ENCODE data around the gene DCDC2C.
"Not testable (repeated sequence)": the region's sequence is repeated elsewhere in the genome, so short reads cannot be mapped to it uniquely, and the experiment has no call there.

Gene DCDC2C

DNA sequence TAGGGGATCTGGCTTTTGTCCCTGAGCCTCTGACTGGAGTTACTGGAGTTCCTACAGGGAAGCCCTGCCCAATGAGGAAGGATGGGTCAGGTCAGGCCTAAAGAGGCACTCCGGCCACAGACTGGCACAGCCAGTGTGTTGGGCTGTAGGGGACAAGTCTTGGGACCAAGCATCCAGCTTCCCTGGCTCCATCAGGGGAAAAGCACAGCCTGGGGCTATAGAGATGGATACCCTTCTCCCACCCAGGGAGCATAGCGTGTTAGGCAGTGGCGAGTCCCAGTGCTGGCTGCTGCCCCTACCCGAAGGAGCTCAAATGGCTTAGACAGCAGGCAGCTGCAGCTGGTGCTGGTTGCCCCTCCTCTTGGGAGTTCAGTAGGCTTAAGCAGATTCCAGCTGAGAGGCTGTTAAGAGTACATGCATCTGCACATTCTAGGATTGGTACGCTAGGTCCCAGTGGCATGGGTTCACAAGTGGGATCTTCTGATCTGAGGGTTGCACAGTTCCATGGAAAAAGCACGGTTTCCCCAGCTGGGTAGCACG is 111.4 kb downstream of the DCDC2C start:
- Histone ChIP-seq H3K36me3 (ENCODE audit: control insufficient read depth in 1 of 2, insufficient read depth in 2 of 2, low read depth in 1 of 2, low read length in 2 of 2) (no peaks in the 10 kb centered on the region), H3K27ac (ENCODE audit: low read length, poor library complexity, severe bottlenecking) (no peak overlapping the region), H3K9me3 (ENCODE audit: control insufficient read depth, low read length) (peaks cover 2% of the 10 kb centered on the region), H3K4ac (ENCODE audit: low read depth in 1 of 2, low read length in 2 of 2) (no peak overlapping the region), H2BK15ac (ENCODE audit: low read depth, poor library complexity, severe bottlenecking) (no peak overlapping the region), H2BK120ac (ENCODE audit: low read depth, low read length) (no peak overlapping the region), H2AFZ (ENCODE audit: low read depth, low read length) (no peak overlapping the region), H4K8ac (ENCODE audit: low read length) (no peak overlapping the region), H2AK5ac (ENCODE audit: low read length, severe bottlenecking) (no peak overlapping the region), H3K4me3 (ENCODE audit: insufficient read depth in 1 of 2, low read depth in 1 of 2, low read length in 2 of 2) (no peak overlapping the region), H3K4me1 (ENCODE audit: control insufficient read depth, insufficient read depth, low read depth, low read length) (no peaks in the 10 kb centered on the region), H3K4me2 (ENCODE audit: low read length, poor library complexity, severe bottlenecking) (no peak overlapping the region), H3K23ac (ENCODE audit: low read length in 2 of 2) (no peak overlapping the region), H2BK12ac (ENCODE audit: low read length in 2 of 2) (no peak overlapping the region), H3K27me3 (ENCODE audit: control insufficient read depth in 1 of 2, insufficient read depth in 1 of 2, low read length in 2 of 2) (no peaks in the 10 kb centered on the region), H3K14ac (ENCODE audit: low read length in 2 of 2) (no peak overlapping the region), H4K91ac (ENCODE audit: low read length) (no peak overlapping the region), H3K79me1 (replicated peaks; ENCODE audit: low read length, poor library complexity, severe bottlenecking) (no peaks in the 10 kb centered on the region), H2BK5ac (ENCODE audit: low read depth, low read length, poor library complexity, severe bottlenecking) (no peak overlapping the region), H3K18ac (ENCODE audit: low read depth in 1 of 2, low read length in 2 of 2) (no peak overlapping the region), H3K9ac (ENCODE audit: low read length) (no peak overlapping the region)
- no peak for DNase-seq
- 74% methylated on average over 7 of the region's 7 CpGs for WGBS

DNA sequence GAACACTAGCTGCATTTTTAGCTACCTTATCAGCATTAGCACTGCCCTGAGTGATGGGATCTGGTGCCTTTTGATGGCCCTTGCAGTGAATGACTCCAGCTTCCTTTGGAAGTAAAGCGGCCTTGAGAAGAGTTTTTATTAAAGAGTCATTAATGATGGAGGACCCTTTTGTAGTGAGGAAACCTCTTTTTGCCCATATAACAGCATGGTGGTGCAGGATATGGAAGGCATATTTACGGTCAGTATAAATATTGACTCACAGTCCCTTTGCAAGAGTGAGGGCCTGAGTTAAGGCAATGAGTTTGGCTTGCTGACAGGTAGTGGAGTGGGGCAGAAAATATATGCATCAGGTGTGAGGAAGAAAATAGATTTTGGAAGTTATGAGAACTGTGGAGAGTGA is 113.8 kb downstream of the DCDC2C start:
- not testable (repeated sequence) for H3K18ac ChIP-seq (ENCODE audit: low read depth in 1 of 2, low read length in 2 of 2); H3K27ac ChIP-seq (ENCODE audit: low read length, poor library complexity, severe bottlenecking); H3K4ac ChIP-seq (ENCODE audit: low read depth in 1 of 2, low read length in 2 of 2); H2BK120ac ChIP-seq (ENCODE audit: low read depth, low read length); H4K91ac ChIP-seq (ENCODE audit: low read length); H4K8ac ChIP-seq (ENCODE audit: low read length); H3K36me3 ChIP-seq (ENCODE audit: control insufficient read depth in 1 of 2, insufficient read depth in 2 of 2, low read depth in 1 of 2, low read length in 2 of 2); H3K27me3 ChIP-seq (ENCODE audit: control insufficient read depth in 1 of 2, insufficient read depth in 1 of 2, low read length in 2 of 2); H3K23ac ChIP-seq (ENCODE audit: low read length in 2 of 2); H2BK15ac ChIP-seq (ENCODE audit: low read depth, poor library complexity, severe bottlenecking); H2AFZ ChIP-seq (ENCODE audit: low read depth, low read length); H2BK12ac ChIP-seq (ENCODE audit: low read length in 2 of 2); H3K4me2 ChIP-seq (ENCODE audit: low read length, poor library complexity, severe bottlenecking); H3K9ac ChIP-seq (ENCODE audit: low read length); H3K9me3 ChIP-seq (ENCODE audit: control insufficient read depth, low read length); DNase-seq; H2BK5ac ChIP-seq (ENCODE audit: low read depth, low read length, poor library complexity, severe bottlenecking); H3K79me1 ChIP-seq (replicated peaks; ENCODE audit: low read length, poor library complexity, severe bottlenecking); H3K4me3 ChIP-seq (ENCODE audit: insufficient read depth in 1 of 2, low read depth in 1 of 2, low read length in 2 of 2); H2AK5ac ChIP-seq (ENCODE audit: low read length, severe bottlenecking); H3K14ac ChIP-seq (ENCODE audit: low read length in 2 of 2); H3K4me1 ChIP-seq (ENCODE audit: control insufficient read depth, insufficient read depth, low read depth, low read length)
- WGBS, result 73% methylated on average over 2 of the region's 2 CpGs

DNA sequence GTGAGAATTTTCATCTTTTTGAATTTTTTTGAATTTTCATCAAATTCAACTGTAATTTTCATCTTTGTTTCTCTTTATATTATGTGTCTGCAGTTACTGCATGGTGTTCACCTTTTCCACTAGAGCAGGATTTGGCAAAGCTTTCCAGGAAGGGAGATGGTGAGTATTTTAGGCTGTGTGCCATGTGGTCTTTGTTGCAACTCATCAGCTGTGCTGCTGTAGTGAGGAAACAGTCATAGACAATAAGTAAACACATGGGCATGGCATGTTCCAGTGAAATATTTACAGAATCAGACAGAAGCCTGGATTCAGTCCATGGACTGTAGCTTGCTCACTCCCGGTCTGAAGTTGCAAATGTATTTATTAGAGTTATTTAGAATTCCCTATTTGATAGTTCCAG is 120.4 kb downstream of the DCDC2C start:
- H3K4me3 ChIP-seq (ENCODE audit: insufficient read depth in 1 of 2, low read depth in 1 of 2, low read length in 2 of 2), result no peak overlapping the region
- no peak overlapping the region for H2BK15ac ChIP-seq (ENCODE audit: low read depth, poor library complexity, severe bottlenecking)
- H3K4ac ChIP-seq (ENCODE audit: low read depth in 1 of 2, low read length in 2 of 2), result no peak overlapping the region
- no peak overlapping the region for H2BK5ac ChIP-seq (ENCODE audit: low read depth, low read length, poor library complexity, severe bottlenecking)
- no peaks in the 10 kb centered on the region for H3K9me3 ChIP-seq (ENCODE audit: control insufficient read depth, low read length)
- no peak overlapping the region for H2BK120ac ChIP-seq (ENCODE audit: low read depth, low read length)
- H3K36me3 ChIP-seq (ENCODE audit: control insufficient read depth in 1 of 2, insufficient read depth in 2 of 2, low read depth in 1 of 2, low read length in 2 of 2), result no peaks in the 10 kb centered on the region
- H4K8ac ChIP-seq (ENCODE audit: low read length), result no peak overlapping the region
- H4K91ac ChIP-seq (ENCODE audit: low read length), result no peak overlapping the region
- H3K14ac ChIP-seq (ENCODE audit: low read length in 2 of 2), result no peak overlapping the region
- no peak overlapping the region for H3K18ac ChIP-seq (ENCODE audit: low read depth in 1 of 2, low read length in 2 of 2)
- no peak overlapping the region for H2AFZ ChIP-seq (ENCODE audit: low read depth, low read length)
- no peak overlapping the region for H2BK12ac ChIP-seq (ENCODE audit: low read length in 2 of 2)
- H3K27ac ChIP-seq (ENCODE audit: low read length, poor library complexity, severe bottlenecking), result no peak overlapping the region
- no peak for DNase-seq
- H3K4me2 ChIP-seq (ENCODE audit: low read length, poor library complexity, severe bottlenecking), result no peak overlapping the region
- H3K27me3 ChIP-seq (ENCODE audit: control insufficient read depth in 1 of 2, insufficient read depth in 1 of 2, low read length in 2 of 2), result no peaks in the 10 kb centered on the region
- 64% methylated on average over 1 of the region's 1 CpG for WGBS
- no peak overlapping the region for H3K23ac ChIP-seq (ENCODE audit: low read length in 2 of 2)
- H2AK5ac ChIP-seq (ENCODE audit: low read length, severe bottlenecking), result no peak overlapping the region
- H3K9ac ChIP-seq (ENCODE audit: low read length), result no peak overlapping the region
- H3K4me1 ChIP-seq (ENCODE audit: control insufficient read depth, insufficient read depth, low read depth, low read length), result no peaks in the 10 kb centered on the region
- H3K79me1 ChIP-seq (replicated peaks; ENCODE audit: low read length, poor library complexity, severe bottlenecking), result no peaks in the 10 kb centered on the region

DNA sequence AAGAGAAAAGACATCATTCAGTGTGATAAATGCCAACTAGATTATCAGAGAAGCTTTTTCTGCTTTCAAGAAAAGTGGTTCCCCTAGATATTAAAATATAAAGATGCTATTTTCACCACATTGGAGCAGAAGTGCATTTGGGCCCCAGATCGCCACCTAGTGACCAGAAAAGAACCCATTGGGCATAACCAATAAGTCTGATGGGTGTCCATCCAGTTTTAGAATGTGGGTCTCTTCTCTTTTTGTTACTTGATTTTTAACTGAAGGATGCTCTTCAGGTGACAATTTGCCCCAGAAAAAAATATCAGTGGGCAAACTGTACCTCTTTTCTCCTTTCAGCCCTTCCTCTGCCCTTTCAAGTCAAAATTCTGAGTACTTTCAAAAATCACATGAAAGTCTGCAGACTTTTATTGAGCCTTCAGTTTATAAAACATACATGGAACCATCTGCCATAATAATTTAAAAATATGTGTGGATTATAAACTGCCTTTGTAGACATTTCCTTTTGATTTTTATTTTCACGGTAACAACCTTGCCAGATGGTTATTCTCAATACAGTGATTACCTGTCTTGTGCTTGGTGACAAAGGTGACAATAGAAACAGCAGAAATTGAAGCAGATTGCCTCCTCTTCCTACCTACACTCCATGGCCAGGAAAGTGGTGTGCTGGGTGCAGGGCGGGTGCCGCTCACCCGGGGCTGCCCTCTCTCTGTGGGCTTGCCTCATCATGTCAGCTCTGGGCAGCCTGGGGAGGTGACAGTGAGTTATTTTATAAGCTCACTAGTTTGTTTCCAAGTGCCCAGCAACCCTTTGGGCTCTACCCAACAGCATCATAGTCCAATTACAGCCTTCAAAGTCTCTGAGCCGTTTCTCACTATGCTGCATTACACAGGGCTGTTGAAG is 124.5 kb downstream of the DCDC2C start:
- Histone ChIP-seq H3K4me2 (ENCODE audit: low read length, poor library complexity, severe bottlenecking) (no peak overlapping the region), H3K14ac (ENCODE audit: low read length in 2 of 2) (no peak overlapping the region), H3K27me3 (ENCODE audit: control insufficient read depth in 1 of 2, insufficient read depth in 1 of 2, low read length in 2 of 2) (peaks cover 0 to 5% of the 10 kb centered on the region in 2 experiments), H2BK5ac (ENCODE audit: low read depth, low read length, poor library complexity, severe bottlenecking) (no peak overlapping the region), H3K9me3 (ENCODE audit: control insufficient read depth, low read length) (peaks cover 3% of the 10 kb centered on the region), H3K23ac (ENCODE audit: low read length in 2 of 2) (no peak overlapping the region), H3K4me3 (ENCODE audit: insufficient read depth in 1 of 2, low read depth in 1 of 2, low read length in 2 of 2) (no peak overlapping the region), H3K4ac (ENCODE audit: low read depth in 1 of 2, low read length in 2 of 2) (no peak overlapping the region), H2AFZ (ENCODE audit: low read depth, low read length) (no peak overlapping the region), H3K4me1 (ENCODE audit: control insufficient read depth, insufficient read depth, low read depth, low read length) (no peaks in the 10 kb centered on the region), H2BK120ac (ENCODE audit: low read depth, low read length) (no peak overlapping the region), H4K8ac (ENCODE audit: low read length) (no peak overlapping the region), H2BK12ac (ENCODE audit: low read length in 2 of 2) (no peak overlapping the region), H3K18ac (ENCODE audit: low read depth in 1 of 2, low read length in 2 of 2) (no peak overlapping the region), H4K91ac (ENCODE audit: low read length) (no peak overlapping the region), H3K27ac (ENCODE audit: low read length, poor library complexity, severe bottlenecking) (no peak overlapping the region), H2AK5ac (ENCODE audit: low read length, severe bottlenecking) (no peak overlapping the region), H3K9ac (ENCODE audit: low read length) (no peak overlapping the region), H3K79me1 (replicated peaks; ENCODE audit: low read length, poor library complexity, severe bottlenecking) (no peaks in the 10 kb centered on the region), H3K36me3 (ENCODE audit: control insufficient read depth in 1 of 2, insufficient read depth in 2 of 2, low read depth in 1 of 2, low read length in 2 of 2) (no peaks in the 10 kb centered on the region), H2BK15ac (ENCODE audit: low read depth, poor library complexity, severe bottlenecking) (no peak overlapping the region)
- no peak for DNase-seq
- WGBS, result 11% methylated on average over 2 of the region's 6 CpGs

All from mesenchymal stem cell (in vitro differentiated cells and primary cell).